HG03575 (cell line): ENCODE results near the gene IMMP2L.

Source experiments
- ATAC-seq: cut with Tn5 transposase; IDR thresholded peaks from one replicate; pipeline ENCODE4 v1.9.1; 2021; ENCODE audit not compliant: unreplicated experiment, insufficient number of reproducible peaks, low FRiP score; ENCODE audit errors: extremely low read depth

Gene IMMP2L

DNA sequence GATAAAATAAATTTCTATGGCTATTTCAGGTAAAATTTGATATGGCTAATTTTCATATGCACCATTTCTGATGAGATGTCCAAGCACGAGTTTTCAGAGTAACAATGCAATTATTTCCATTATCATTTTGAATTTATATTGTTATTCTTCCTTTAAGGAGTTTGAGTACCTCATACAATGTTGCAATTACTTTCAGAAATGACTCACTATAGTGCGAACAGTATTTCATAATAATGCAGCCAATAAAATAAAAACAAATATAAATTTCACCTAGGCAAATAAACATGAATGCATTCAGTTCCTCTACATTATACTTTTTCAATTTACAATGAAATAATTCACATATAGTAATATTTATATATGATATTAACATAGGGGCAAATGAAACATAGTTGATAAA is 550.1 kb downstream of the IMMP2L start:
- no peak for ATAC-seq

DNA sequence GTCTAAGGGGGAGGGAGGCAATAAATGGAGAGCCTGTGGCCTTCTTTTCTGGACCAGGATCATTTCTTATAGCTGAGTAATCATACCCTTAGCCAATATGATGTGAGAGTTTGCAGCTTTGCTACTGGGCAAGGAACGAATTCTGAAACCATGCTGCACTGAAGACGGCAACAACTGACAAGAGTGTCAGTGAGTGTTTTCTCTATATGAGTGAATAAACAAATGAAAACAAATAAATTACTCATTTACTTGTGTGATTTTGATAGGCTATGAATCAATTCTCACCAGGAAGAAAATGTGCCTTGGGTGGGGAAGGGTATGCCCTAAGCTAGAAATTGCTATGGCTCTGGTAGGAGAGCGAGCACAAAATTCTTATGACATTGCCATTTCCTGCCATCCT is 550.8 kb downstream of the IMMP2L start:
- ATAC-seq, result no peak

DNA sequence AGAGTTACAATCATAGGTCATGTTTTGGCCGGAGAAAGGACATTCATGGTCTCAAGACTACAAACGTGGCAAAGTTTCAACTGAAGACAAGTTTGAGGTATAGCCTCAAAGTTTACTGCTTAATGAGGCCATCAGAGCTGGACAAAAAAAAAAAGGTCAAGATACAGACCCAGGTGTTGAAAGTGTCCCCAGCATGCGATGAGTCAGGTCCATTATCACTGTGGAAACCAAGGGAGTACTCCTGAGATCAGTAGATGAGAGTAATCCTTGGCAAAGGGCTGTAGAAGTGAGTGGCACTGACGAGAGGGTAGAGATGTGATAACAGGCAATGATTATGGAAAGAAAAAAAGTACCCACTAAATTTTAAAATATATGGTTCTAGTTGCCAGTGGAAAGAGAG is 551.5 kb downstream of the IMMP2L start:
- no peak for ATAC-seq

DNA sequence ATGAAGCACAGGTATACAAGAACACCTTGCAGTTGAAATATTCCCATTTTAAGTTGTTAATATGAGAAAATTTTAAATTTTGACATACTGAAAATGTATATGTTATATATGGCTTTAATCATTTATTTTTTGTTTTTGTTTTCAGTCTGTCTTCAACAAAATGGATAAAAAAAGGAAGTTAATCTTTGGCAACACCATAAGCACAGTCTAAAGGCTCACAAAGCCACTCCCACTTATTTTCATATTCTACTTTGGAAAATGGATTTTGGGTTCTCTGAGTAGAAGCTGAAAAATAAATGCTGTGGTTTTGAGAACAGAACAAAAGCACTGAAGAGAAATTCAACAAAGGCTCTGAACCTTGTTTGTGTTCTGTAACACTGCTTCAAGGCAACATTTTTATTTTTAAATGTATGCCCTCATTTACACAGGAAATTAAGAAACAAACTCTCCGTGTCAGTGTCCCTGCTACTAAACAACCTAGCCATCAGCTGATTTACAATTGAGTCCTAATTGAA is 552.7 kb downstream of the IMMP2L start:
- no peak for ATAC-seq

GRCh38 chr7:111006691-111007090 is 555.6 kb downstream of the IMMP2L start:
- ATAC-seq, result no peak

DNA sequence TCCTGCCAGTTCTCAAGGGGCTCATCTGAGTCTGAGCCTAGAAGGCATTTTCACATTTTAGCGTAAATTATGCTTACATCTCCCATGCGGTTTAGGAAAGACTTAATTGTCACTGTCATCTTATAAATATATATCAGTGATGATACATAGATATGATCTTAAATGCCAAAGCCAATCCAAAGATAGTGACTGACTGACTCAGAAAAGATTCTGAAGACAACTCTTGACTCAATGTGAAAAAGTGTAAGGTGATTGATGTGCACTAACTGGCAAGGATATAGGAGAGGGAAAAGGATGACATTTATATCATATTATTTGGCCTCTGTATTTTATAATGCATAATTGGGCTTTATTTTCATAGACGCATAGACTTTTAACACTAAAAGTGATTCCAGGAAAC is 556.3 kb downstream of the IMMP2L start:
- ATAC-seq, result no peak

GRCh38 chr7:111005445-111005844 is 556.8 kb downstream of the IMMP2L start:
- ATAC-seq, result no peak

- ATAC-seq, result no peak
These were observed 557.9 kb downstream of the IMMP2L start for GRCh38 chr7:111004310-111004901.

GRCh38 chr7:111003883-111004282 is 558.4 kb downstream of the IMMP2L start:
- no peak for ATAC-seq

- ATAC-seq, result no peak
These were observed 568.0 kb downstream of the IMMP2L start for GRCh38 chr7:110994028-110994967.

- ATAC-seq, result no peak
These were observed 573.3 kb downstream of the IMMP2L start for GRCh38 chr7:110988890-110989501.

DNA sequence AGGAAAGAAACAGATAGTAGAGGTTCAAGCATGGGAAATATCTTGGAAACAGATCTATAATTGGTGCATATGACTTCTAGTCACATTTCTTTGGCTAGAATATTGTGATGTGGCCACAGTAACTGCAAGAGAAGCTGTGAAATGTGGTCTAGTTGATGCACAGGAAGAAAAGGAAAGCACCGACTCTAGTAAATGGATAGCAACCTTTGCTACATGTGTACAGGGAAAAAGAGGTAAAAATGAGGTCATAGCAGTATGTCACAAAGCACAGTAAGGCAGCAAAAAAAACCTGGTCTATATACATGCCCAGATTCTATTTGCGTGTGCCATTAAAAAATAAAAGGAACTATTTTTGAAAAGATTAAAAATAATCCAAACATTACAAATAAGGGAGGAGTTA is 573.9 kb downstream of the IMMP2L start:
- ATAC-seq, result no peak

DNA sequence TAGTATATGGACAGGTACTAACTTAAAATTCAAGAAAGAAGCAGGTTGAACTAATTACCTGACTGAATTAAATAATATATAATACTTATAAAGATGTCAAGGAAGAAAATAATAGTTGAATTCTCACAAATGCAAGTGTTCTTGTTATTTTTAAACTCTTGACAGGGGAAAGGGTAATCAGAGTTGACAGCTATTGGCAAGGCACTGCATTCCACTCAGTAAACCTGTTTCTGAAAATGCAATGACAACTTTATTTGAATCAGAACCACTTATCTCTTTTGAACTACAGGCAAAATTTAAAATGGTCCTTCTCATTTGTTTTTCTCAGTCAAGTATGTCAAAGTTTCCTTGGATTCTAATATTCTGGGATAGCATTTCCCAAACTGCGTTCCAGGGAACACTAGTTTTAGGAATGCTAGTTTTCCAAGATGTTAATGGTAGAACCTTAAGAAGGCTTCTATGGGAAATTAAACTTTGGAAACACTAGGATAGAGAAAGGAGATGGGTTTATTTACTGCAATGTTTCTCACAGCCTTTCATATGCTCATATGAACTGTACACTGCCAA is 575.1 kb downstream of the IMMP2L start:
- ATAC-seq, result no peak

GRCh38 chr7:110983822-110984456 is 578.4 kb downstream of the IMMP2L start:
- ATAC-seq, result no peak

DNA sequence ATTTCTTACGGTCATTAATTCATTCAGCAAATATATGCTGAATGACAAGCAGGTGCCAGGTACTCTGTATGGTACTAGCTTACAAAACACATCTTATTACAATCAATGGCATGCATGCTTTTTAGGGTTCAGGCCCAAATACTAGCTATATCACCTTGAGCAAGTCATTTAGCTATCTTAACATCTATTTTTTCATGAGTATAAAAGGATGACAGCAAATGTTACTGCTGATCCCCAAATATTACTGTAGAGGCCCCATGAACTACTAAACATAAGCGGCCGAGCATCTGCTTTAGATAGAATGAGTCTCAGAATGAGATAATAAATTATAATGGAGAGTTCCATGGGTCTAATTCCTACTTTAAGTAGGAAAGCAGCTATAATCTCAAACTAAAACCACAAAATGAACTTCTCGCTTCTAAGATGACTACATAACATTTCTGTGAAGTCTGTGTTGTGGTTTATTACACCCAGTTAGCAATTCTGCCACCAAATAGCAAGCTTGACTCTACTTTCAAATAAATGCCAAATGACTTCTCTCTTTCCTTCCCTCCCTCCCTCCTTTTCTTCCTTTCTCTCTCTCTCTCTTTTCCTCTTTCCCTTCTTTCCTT is 585.1 kb downstream of the IMMP2L start:
- ATAC-seq, result no peak

DNA sequence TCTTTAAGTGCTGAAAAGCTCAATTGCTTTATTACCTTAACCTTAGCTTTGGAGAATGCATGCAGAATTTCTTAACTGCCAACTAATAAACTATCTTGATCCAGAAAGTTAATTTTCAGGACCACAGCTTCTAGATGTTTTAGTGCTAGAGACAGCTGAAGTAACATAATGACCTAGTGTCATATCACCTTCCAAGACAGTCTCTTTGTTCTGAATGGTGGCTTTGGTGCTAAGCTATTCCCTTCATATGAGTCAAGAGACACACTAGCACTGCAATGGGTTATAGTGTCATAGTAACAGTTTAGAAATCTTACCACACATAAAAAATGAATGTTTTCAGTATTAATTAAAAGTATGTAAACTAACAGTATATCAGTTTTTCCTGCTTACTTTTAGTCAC is 586.8 kb downstream of the IMMP2L start:
- no peak for ATAC-seq

DNA sequence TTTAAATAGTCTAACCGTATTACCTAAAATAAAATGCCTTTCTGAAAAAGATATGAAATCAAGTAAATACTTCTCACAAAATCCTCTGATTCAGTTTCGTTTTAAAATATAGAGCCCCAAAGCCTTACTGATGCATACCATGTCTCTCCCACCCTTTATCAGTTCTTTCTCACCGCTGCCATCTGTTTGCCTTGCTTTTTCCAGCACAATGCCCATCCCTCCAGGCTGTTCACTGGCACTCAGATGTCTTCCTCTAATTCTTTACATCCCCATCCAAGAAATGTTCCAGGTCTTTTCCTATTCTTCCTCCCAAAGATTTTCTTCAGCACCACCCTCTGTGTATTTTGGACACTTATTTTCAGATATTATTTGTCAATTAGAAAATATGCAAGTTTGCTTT is 587.9 kb downstream of the IMMP2L start:
- ATAC-seq, result no peak

DNA sequence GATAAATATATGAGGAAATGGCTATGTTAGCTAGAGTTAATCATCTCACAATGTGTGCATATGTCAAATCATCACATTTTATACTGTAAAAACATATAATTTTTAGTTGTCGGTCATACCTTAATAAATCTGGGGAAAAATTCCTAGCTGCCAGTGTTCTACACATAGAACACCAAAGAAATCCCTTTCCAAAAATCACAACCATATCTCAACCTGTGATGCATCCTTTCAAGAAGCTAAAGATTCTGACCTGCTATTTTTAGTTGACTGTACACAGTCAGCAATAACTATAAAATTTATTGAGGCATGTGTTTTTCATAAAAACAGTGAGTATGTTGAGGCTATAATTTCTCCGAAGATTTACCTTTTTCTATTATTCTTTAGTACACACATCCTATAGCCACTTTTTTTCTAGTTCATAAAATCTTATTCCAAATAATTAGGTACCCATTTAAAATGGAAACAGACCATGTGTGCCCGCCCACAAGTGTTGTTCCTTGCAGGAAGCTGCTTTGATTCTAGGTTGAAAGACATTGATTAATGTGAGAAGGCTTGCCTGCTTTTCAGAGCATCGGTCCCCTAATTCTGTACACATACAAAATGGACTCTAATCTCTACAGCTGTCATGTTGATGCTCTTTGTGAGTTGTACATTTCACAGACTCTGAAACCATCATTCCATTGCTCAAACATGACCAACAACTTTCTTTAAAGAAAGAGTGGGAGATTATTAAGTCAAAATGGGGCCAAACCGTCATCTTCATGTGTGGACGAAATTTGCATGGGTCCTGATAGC is 588.9 kb downstream of the IMMP2L start:
- no peak for ATAC-seq
